ENCODE measurements around the gene AMIGO2. TPM values are rescaled to one million over a fixed set of nuclear protein-coding genes. Genes with fewer than 3 reads are reported as not detected.

The AMIGO2 gene
- total RNA-seq, 1 donor = 8.0 TPM

DNA sequence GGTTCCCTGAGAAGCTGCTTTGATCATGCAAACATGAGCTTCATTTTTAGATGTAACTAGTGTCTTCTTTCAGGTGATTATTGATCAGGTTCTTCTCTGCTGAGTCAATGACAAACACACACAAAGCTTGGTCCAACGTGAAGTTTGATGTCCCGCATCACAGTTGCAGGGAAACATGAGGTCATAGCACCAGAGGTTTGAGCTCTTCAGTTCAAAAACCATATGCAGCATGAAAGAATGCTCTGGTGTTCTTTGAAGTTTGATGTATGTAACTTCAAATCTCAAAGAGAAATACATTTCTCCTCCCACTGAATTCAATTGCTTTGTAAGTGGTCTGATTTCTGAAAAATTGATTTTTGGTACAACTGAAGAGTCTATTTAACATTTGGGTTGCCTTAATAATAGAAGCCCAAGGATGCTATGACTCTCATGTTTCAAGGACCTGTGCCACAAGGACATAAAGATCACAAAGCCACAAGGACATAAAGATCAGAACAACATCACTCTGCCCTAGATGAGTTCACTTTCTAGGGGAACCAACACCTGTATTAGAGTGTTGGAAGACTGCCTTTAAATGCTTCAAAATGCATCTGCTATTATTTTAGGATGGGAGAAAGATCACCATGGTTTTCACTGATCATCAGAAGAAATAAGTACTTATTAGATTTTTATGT is 31.1 kb upstream of the AMIGO2 start:
- Histone ChIP-seq H3K4me2 (ENCODE audit: insufficient read depth, low read length) (no peak overlapping the region), H3K79me2 (ENCODE audit: insufficient read depth, low read length) (no peaks in the 10 kb centered on the region), H3K9me3 (ENCODE audit: low read depth, low read length) (no peaks in the 10 kb centered on the region), H3K27me3 (ENCODE audit: insufficient read depth, low read length) (no peaks in the 10 kb centered on the region), H4K20me1 (ENCODE audit: insufficient read depth, low read length) (no peaks in the 10 kb centered on the region), H3K36me3 (ENCODE audit: insufficient read depth, low read length) (no peaks in the 10 kb centered on the region), H2AFZ (ENCODE audit: low read length) (no peak overlapping the region), H3K4me3 (ENCODE audit: insufficient read depth, low read length) (no peak overlapping the region), H3K4me1 (ENCODE audit: insufficient read depth, low read length) (no peaks in the 10 kb centered on the region), H3K27ac (ENCODE audit: low read depth, low read length) (no peak overlapping the region)
- DNase-seq (ENCODE audit: insufficient read length, low spot score, missing footprints) = no peak
- TF ChIP-seq, protein P1, sequence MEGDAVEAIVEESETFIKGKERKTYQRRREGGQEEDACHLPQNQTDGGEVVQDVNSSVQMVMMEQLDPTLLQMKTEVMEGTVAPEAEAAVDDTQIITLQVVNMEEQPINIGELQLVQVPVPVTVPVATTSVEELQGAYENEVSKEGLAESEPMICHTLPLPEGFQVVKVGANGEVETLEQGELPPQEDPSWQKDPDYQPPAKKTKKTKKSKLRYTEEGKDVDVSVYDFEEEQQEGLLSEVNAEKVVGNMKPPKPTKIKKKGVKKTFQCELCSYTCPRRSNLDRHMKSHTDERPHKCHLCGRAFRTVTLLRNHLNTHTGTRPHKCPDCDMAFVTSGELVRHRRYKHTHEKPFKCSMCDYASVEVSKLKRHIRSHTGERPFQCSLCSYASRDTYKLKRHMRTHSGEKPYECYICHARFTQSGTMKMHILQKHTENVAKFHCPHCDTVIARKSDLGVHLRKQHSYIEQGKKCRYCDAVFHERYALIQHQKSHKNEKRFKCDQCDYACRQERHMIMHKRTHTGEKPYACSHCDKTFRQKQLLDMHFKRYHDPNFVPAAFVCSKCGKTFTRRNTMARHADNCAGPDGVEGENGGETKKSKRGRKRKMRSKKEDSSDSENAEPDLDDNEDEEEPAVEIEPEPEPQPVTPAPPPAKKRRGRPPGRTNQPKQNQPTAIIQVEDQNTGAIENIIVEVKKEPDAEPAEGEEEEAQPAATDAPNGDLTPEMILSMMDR (IDR thresholded peaks at IDR 0.05; ENCODE audit: extremely low read depth, low read depth, low read length) = no peak

DNA sequence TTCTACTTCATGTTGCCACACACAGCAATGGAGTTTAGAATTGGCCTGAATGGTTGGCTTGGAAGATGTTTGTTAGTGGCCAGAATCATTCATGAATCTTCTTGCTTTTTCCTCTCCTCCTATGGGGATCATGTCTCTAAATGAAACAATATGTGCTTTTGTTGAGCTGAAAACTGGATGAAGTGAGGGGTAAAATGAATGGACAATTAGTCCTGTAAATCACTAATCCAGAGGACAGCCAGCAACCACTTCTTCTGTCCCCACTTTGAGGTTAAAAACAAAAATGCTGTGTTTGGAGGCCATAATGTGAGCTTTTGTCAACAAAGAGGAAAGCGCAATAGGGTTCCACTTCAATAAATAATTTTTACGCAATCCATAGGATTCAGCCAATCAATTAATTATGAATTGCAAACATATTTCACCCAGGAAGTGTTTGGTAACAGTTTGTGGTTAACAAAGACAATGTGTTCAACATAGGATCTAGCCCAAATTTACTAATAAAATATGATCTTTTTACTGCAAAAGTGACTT is 30.3 kb upstream of the AMIGO2 start:
- Histone ChIP-seq H3K27ac (ENCODE audit: low read depth, low read length) (no peak overlapping the region), H3K27me3 (ENCODE audit: insufficient read depth, low read length) (no peaks in the 10 kb centered on the region), H3K4me1 (ENCODE audit: insufficient read depth, low read length) (no peaks in the 10 kb centered on the region), H2AFZ (ENCODE audit: low read length) (no peak overlapping the region), H3K79me2 (ENCODE audit: insufficient read depth, low read length) (no peaks in the 10 kb centered on the region), H4K20me1 (ENCODE audit: insufficient read depth, low read length) (no peaks in the 10 kb centered on the region), H3K9me3 (ENCODE audit: low read depth, low read length) (no peaks in the 10 kb centered on the region), H3K4me3 (ENCODE audit: insufficient read depth, low read length) (no peak overlapping the region), H3K36me3 (ENCODE audit: insufficient read depth, low read length) (no peaks in the 10 kb centered on the region), H3K4me2 (ENCODE audit: insufficient read depth, low read length) (no peak overlapping the region)
- no peak for DNase-seq (ENCODE audit: insufficient read length, low spot score, missing footprints)
- TF ChIP-seq, protein P1 (IDR thresholded peaks at IDR 0.05; ENCODE audit: extremely low read depth, low read depth, low read length) = no peak

DNA sequence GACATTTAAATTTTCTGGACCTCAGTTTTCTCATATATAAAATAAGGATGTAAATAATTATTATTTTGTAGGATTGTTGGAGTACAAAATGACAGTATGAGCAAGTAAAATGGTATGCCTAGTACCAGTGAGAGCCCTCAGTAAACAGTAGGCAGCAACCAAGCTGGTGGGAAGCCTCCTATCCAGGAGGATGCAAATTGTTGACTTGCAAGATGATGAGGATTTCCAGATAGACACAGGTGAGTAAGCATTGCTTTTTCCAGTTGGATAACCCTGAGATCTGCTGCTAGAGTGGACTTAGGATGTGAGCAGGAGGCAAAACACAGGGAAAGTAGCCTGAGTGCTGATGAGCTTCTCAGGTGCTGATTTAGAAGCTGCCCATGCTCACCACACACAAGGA is 28.2 kb upstream of the AMIGO2 start:
- TF ChIP-seq, protein P1 (IDR thresholded peaks at IDR 0.05; ENCODE audit: extremely low read depth, low read depth, low read length) = no peak
- H3K79me2 ChIP-seq (ENCODE audit: insufficient read depth, low read length) = no peaks in the 10 kb centered on the region
- H3K27me3 ChIP-seq (ENCODE audit: insufficient read depth, low read length) = no peaks in the 10 kb centered on the region
- no peak overlapping the region for H3K4me2 ChIP-seq (ENCODE audit: insufficient read depth, low read length)
- H3K4me1 ChIP-seq (ENCODE audit: insufficient read depth, low read length) = peaks cover 8% of the 10 kb centered on the region
- H3K4me3 ChIP-seq (ENCODE audit: insufficient read depth, low read length) = no peak overlapping the region
- no peak for DNase-seq (ENCODE audit: insufficient read length, low spot score, missing footprints)
- H4K20me1 ChIP-seq (ENCODE audit: insufficient read depth, low read length) = no peaks in the 10 kb centered on the region
- H3K9me3 ChIP-seq (ENCODE audit: low read depth, low read length) = no peaks in the 10 kb centered on the region
- no peaks in the 10 kb centered on the region for H3K36me3 ChIP-seq (ENCODE audit: insufficient read depth, low read length)
- no peak overlapping the region for H3K27ac ChIP-seq (ENCODE audit: low read depth, low read length)
- no peak overlapping the region for H2AFZ ChIP-seq (ENCODE audit: low read length)

DNA sequence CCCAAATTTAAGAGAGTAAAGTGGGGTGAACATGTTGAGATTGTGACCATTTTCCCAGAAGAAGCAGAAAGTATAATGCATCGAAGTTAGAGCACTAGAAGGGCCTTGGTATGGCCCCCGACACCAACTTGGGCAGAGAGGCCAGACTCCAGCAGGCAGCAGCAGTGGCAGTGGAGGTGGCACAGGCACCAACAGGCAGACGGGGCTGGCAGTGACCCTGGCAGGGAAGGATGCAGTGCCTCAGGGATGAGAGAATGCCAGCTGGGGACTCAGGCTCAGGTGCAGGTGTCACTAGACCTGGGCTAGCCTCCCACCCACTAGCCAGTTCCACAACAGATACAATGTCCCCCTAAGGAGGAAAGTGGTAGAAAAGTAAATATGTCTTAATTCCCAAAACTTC is 27.7 kb upstream of the AMIGO2 start:
- Histone ChIP-seq H3K4me3 (ENCODE audit: insufficient read depth, low read length) (no peak overlapping the region), H3K4me2 (ENCODE audit: insufficient read depth, low read length) (no peak overlapping the region), H2AFZ (ENCODE audit: low read length) (no peak overlapping the region), H3K9me3 (ENCODE audit: low read depth, low read length) (no peaks in the 10 kb centered on the region), H3K27ac (ENCODE audit: low read depth, low read length) (no peak overlapping the region), H3K79me2 (ENCODE audit: insufficient read depth, low read length) (no peaks in the 10 kb centered on the region), H4K20me1 (ENCODE audit: insufficient read depth, low read length) (no peaks in the 10 kb centered on the region), H3K4me1 (ENCODE audit: insufficient read depth, low read length) (peaks cover 8% of the 10 kb centered on the region), H3K27me3 (ENCODE audit: insufficient read depth, low read length) (no peaks in the 10 kb centered on the region), H3K36me3 (ENCODE audit: insufficient read depth, low read length) (no peaks in the 10 kb centered on the region)
- DNase-seq (ENCODE audit: insufficient read length, low spot score, missing footprints) = no peak
- TF ChIP-seq, protein P1 (IDR thresholded peaks at IDR 0.05; ENCODE audit: extremely low read depth, low read depth, low read length) = no peak

Measured in osteoblast (primary cell).